Thyroid gland (tissue), 4 donors: ENCODE results near the gene OXLD1.

Source experiments
- POLR2A ChIP-seq, 2 donors: fragments of 450-650 bp; IDR thresholded peaks; one replicate each; pipeline ENCODE4 v1.6.1; 2017; ENCODE audit warnings: antibody characterized with exemption in 2 of 2, mild to moderate bottlenecking in 2 of 2, moderate library complexity in 1 of 2
- TF ChIP-seq, protein P1 (sequence below), 6 experiments: fragments of 200-600 bp in 3 of 6; fragments of 450-650 bp in 3 of 6; sonication (generic) in 3 of 6; IDR thresholded peaks; one replicate each; pipeline ENCODE4 v1.5.1; 2016 to 2019; ENCODE audit warnings: antibody characterized with exemption in 6 of 6, mild to moderate bottlenecking in 2 of 6, inconsistent platforms in 1 of 6, moderate library complexity in 1 of 6

DNA sequence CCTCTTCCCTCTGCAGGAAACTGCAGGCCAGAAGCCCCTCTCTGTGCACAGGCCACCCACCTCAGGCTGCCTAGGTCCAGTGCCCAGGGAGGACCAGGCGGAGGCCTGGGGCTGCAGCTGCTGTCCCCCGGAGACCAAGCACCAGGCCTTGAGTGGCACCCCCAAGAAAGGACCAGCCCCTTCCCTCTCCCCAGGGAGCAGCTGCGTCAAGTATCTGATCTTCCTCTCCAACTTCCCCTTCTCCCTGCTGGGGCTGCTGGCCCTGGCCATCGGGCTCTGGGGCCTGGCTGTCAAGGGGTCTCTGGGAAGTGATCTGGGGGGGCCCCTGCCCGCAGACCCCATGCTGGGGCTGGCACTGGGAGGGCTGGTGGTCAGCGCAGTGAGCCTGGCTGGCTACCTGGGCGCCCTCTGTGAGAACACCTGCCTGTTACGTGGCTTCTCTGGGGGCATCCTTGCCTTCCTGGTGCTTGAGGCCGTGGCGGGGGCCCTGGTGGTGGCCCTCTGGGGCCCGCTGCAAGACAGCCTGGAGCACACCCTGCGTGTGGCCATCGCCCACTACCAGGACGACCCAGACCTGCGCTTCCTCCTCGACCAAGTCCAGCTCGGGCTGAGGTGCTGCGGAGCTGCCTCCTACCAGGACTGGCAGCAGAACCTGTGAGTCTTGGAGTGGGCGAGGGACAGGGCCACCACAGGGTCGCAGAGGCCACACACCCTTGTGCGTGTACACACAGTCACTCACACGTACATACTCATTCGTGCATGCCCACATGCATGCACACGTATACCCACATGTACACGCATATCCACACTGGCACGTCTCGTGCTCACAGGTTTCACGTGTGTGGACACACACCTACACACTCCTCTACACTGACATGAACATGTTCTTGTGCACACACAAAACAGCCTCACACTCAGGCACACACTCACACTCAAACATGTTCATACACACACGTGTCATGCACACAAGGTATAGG lies 21.1 kb downstream of the OXLD1 start:
- TF ChIP-seq, protein P1, sequence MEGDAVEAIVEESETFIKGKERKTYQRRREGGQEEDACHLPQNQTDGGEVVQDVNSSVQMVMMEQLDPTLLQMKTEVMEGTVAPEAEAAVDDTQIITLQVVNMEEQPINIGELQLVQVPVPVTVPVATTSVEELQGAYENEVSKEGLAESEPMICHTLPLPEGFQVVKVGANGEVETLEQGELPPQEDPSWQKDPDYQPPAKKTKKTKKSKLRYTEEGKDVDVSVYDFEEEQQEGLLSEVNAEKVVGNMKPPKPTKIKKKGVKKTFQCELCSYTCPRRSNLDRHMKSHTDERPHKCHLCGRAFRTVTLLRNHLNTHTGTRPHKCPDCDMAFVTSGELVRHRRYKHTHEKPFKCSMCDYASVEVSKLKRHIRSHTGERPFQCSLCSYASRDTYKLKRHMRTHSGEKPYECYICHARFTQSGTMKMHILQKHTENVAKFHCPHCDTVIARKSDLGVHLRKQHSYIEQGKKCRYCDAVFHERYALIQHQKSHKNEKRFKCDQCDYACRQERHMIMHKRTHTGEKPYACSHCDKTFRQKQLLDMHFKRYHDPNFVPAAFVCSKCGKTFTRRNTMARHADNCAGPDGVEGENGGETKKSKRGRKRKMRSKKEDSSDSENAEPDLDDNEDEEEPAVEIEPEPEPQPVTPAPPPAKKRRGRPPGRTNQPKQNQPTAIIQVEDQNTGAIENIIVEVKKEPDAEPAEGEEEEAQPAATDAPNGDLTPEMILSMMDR (IDR thresholded peaks at IDR 0.05) = no peak
- TF ChIP-seq POLR2A (IDR thresholded peaks at IDR 0.05) = no peak
